HG03064 (cell line): ENCODE data around the gene GLIPR1L1.
A peak's percentile ranks its signal among the peaks of the same experiment; 100 is the strongest.
"Not testable (repeated sequence)": the region's sequence is repeated elsewhere in the genome, so short reads cannot be mapped to it uniquely, and the experiment has no call there.

Source experiments
- ATAC-seq: cut with Tn5 transposase; IDR thresholded peaks from one replicate; pipeline ENCODE4 v1.9.1; 2021; ENCODE audit warnings: low read depth; ENCODE audit not compliant: unreplicated experiment

The GLIPR1L1 gene

DNA sequence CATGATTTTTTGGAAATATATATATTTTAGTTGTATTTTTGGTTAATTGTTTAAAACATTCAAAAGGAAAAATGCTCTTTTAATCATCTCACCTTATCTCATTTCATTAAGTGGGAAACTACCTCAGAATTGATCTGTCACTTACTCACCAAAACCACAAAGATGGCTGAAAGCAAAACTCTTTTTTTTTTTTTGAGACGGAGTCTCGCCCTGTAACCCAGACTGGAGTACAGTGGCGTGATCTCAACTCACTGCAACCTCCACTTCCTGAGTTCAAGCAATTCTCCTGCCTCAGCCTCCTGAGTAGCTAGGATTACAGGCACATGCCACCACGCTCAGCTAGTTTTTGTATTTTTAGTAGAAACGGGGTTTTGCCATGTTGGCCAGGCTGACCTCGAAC lies 11.7 kb downstream of the GLIPR1L1 start:
- ATAC-seq = not testable (repeated sequence)

DNA sequence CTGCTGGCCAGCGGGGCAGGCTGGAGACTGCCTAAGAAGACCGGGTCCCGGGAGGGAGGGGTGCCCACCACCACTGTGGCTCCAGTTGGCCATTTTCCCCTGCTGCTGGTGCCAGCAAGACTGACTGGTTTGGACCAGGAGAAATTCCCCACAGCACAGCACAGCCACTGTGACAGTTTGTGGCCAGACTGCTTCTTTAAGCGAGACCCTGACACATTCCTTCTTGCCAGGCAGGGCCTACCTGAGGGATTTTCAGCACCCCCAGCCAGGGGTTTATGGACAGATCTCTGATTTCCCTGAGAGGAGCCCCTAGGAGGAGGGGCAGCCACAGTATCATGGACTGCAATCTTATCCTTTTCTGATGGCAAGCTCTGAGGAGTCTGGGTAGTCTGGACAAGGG lies 15.5 kb downstream of the GLIPR1L1 start:
- ATAC-seq = no peak

GRCh38 chr12:75350413-75350812 lies 15.9 kb downstream of the GLIPR1L1 start:
- ATAC-seq = no peak

- no peak for ATAC-seq
Measured at GRCh38 chr12:75354011-75354410, 19.5 kb downstream of the GLIPR1L1 start.

DNA sequence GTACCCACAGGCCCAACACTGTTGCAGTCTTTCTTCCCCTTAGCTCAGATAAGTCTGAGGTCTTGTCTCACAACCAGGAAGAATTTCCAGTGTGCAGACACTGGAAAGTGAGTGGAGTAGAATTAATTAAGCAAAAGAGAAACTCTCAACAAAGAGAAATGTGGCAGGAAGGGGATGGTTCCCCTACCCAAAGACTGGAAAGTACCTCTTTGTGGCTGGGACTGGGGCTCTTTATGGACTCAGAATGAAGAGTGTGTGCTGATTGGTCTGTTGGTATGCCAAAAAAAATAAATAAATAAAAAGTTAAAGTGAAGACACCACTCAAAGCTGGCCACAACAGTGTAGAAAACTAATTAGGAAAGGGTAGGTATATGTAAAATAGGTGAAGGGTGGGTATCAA lies 26.4 kb downstream of the GLIPR1L1 start:
- ATAC-seq = no peak

- no peak for ATAC-seq
Measured at GRCh38 chr12:75361408-75361807, 26.9 kb downstream of the GLIPR1L1 start.

DNA sequence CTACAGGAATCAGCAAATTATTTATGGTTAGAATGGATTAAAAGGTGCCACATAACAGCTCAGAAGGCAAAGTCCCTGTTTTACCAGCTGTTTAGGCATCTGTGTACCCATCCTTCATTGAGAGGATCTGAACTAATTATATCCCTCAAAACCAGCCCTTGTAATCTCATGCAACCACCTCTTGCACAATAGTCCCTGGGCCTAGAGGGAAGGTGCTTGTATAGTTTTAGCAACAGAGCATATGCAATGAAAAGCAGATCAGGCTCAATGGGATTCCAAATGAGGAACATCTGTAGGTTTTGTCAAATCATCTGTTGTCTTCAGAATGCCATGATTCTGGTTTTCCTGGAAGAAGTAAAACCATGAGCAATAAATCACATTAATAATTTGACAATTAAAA lies 30.4 kb downstream of the GLIPR1L1 start:
- no peak for ATAC-seq

DNA sequence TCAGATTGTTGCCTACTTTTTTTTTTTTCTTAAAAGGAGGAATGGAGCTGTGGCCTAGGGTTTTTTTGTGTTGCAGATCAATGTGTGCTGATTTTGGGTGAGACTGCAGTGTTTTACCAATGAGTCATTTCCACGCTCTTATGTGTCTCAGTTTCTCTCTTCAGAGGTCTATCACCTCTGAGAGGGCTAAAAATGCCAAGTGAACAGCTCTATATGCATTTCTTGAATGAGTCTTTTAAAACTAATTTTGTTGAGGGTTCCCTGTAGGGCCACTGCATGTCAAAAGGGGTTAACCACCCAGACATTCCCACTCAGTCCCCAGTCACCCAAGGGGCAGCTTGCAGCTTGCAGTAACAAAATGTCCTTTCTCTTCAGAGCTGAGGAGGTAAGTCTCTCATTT lies 32.2 kb downstream of the GLIPR1L1 start:
- ATAC-seq = peak; percentile 76

GRCh38 chr12:75374971-75375370 lies 40.5 kb downstream of the GLIPR1L1 start:
- ATAC-seq = no peak

DNA sequence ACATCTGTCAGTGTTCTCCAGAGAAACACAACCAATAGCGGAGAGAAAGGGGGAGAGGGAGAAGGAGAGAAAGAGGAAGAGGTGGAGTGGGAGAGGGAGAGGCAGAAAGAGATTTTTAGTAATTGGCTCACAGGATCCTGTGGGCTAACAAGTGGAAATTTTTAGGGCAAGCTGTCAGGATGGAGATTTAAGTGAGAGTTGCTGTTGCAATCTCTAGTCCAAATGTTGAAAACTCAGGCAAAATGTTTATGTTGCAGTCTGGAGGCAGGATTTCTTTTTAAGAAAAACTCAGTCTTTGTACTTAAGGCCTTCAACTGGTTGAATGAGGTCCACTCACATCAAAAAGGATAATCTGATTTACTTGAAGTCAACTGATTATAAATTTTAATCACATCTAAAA lies 43.9 kb downstream of the GLIPR1L1 start:
- ATAC-seq = no peak

DNA sequence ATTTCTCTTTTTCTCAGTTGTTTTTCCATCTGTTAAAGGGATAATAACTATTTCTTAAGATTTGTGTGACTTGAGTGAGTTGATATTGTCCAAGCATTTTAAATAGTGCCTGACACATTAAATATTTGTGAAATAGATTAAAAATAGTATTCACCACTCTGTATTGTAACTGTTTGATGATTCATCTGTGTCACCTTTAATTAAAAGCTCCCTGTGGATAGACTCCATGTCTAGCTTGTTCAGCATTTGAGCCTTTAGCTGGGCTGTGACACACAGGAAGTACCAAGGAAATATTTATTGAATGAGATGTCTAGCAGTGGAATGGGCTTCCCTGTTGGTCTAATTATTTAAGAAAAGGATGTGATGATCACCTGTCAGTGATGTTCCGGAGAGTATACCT lies 54.6 kb downstream of the GLIPR1L1 start:
- no peak for ATAC-seq

DNA sequence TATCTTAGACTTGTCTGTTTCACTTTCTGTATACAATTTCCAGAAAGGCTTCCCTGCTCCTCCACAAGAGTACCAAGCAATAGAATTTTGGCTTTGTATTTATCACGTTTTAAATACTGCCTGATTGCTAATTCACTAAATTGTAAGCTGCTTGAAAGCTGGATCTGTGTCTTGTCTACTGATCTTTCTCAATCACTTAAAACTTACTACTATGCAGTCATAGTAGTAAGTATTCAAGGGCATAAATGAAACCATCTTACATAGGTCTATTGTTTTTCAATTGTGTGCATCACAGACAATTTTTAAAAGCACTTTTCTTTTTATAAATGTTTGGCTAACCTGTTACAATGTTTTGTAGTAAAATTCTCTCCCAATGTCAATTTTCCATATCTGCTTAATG lies 55.2 kb downstream of the GLIPR1L1 start:
- no peak for ATAC-seq

- ATAC-seq = peak; percentile 0
Measured at GRCh38 chr12:75390156-75390898, 55.9 kb downstream of the GLIPR1L1 start.

- peak; percentile 96 for ATAC-seq
Measured at GRCh38 chr12:75390899-75391538, 56.5 kb downstream of the GLIPR1L1 start, which contains the start of gene GLIPR1L2. GLIPR1L2 (plus strand) TSS chr12:75391089; CDS start chr12:75391117, 28 bp downstream.

- ATAC-seq = no peak
Measured at GRCh38 chr12:75404231-75404630, 69.8 kb downstream of the GLIPR1L1 start.

GRCh38 chr12:75407683-75408082 lies 73.2 kb downstream of the GLIPR1L1 start:
- ATAC-seq = no peak

DNA sequence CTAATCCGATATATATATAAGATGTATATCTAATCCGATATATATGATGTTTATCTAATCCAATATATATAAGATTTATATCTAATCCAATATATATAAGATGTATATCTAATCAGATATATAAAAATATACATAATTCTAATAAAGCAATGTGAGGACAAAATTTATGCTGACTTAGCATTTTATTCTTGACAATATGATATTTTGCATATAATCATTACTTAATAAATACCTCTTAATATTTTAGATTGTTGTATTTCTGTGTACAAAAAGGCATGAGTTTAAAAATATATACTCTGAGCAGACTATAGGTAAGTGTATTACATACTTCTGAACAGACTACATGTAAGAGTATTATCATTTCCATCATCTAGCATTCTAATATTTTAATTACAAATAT lies 75.4 kb downstream of the GLIPR1L1 start:
- no peak for ATAC-seq

DNA sequence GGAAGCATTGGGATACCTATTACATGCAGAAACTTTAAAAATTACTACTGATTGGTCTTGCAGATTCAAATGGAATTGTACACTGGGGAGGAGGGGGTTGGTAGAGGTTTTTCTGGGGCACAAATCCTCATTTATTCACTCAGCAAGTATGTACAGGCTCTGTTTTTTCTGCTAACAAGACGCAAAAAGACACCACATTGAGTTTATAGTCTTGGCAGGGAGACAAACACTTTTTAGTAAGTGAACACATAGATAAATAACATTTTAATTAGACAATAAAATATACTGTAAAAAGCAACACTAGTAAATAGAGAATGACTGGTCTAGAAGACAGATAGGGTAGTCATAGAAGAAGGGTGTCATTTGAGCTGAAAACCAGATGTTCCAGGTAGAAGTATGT lies 80.2 kb downstream of the GLIPR1L1 start:
- ATAC-seq = no peak

DNA sequence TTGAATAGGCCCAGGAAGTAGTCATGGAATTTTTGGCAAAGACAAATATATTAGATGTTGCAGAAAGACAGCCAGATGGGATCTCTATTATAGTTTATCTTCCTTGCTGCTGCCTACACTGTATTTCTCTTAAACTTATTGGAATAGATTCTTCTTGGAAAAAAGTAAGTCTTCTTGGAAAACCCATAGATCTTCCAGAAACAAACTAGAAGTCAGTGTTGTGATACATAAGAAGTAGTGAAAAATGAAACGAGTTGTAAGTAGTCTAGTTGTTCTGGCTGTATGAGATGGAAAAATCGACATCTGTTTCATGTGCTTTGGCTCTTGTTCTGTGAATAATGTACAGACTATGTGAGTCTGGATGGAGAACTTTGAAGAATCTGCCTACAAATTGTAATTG lies 85.4 kb downstream of the GLIPR1L1 start:
- no peak for ATAC-seq
